ENCODE measurements around the gene HASPIN.

Gene HASPIN

DNA sequence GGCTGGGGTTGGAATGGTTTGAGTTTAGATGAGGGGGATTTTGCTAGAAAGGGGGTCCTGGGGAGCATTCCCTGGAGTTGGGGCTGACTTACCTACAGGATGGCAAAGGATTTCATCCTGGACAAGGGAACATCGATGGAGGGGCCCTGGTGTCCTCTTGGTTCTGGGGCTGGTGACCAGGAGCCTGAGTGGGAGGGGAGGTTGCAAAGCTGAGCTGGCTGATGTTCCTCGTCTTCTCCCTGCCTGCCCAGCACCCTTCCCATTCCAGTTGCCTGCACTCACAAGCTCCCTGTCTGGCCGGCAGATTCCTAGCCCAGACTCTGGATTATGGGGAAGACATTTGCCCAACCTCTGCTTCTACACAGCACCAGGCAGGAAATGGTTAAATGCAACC, 40.1 kb downstream of the HASPIN start:
- no peak for DNase-seq (ENCODE audit: low read depth in 2 of 2)

GRCh38 chr17:3765981-3766380, 42.3 kb downstream of the HASPIN start:
- no peak for DNase-seq (ENCODE audit: low read depth in 2 of 2)

GRCh38 chr17:3766779-3767178, 43.1 kb downstream of the HASPIN start:
- DNase-seq (ENCODE audit: low read depth in 2 of 2), result no peak

DNA sequence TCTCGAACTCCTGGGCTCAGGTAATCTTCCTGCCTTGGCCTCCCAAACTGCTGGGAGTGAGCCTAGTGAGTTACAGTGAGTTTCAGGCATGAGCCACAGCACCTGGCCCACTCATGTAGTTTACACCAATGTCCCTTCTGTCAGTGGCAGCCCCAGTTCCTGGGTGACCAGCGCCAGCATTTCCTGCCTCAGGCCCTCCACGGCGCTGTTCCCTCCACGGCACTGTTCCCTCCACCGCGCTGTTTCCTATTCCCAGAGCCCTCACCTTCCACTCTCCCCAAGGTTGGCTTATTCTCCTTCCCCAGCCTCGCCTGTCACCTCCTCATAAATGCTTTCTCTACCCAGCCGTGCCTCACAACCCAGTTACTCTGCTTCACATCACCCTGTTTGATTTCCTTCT, 44.6 kb downstream of the HASPIN start:
- no peak for DNase-seq (ENCODE audit: low read depth in 2 of 2)

GRCh38 chr17:3768769-3769168, 45.1 kb downstream of the HASPIN start:
- no peak for DNase-seq (ENCODE audit: low read depth in 2 of 2)

DNA sequence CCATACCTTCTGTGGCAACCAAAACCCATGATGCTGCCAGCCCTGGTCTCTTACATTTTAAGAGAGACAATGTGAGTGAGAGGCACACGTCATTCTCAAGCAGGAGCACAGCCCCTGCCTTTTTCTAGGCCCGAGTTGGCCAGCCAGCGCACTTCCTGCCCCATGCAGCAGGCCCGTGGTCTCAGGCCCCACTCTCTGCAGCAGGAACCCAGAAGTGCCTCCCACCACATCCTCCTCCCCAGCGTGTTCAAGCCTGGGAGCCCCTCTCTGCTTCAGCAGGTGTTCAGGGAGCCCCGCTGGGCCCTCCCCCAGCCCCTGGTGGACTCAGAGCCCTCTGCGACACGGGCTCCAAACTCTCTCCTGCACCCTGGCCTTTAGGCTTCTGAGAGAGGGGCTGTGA, 46.8 kb downstream of the HASPIN start:
- peak in 1 of 2 donors; percentile 27 for DNase-seq (ENCODE audit: low read depth in 2 of 2)

- no peak for DNase-seq (ENCODE audit: low read depth in 2 of 2)
These were observed 47.4 kb downstream of the HASPIN start for GRCh38 chr17:3771140-3771539.

DNA sequence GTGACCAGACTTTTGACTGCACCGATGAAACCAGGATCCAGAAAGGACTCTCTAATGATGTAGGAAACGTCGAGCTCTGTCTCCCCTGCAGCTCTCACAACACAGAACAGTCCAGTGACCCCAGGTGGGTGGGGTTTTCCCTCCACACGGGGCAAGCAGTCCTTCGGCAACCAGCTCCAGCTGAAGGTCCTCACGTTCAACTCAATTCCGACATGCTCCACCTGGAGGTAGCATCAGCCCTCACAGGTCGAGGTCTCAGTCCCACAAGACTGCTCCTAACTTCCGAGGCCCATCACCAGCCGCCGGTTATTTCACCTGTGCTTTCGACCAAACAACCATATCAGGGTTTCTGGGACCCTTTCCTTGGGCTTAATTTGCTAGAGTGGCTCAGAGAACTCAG, 49.1 kb downstream of the HASPIN start:
- no peak for DNase-seq (ENCODE audit: low read depth in 2 of 2)

DNA sequence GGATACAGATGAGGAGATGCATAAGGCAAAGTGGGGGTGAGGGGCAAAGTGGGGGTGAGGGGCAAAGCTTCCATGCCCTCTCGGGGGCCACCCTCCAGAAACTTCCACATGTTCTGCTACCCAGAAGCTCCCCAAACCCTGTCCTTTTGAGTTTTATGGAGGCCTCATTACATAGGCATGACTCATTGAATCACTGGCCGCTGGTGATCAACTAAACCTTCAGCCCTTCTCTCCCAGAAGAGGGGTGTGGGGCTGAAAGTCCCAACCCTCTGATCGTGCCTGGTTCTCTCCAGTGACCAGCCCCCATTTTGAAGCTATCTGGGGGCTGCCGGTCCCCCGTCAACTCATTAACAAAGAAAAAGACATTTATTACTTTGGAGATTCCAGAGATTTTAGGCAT, 49.8 kb downstream of the HASPIN start:
- DNase-seq (ENCODE audit: low read depth in 2 of 2), result no peak

- no peak for DNase-seq (ENCODE audit: low read depth in 2 of 2)
These were observed 50.3 kb downstream of the HASPIN start for GRCh38 chr17:3773966-3774365.

All from activated CD8-positive, alpha-beta memory T cell treated with anti-CD3 and anti-CD28 coated beads for 4 hours (primary cell).